HepG2 (cell line): ENCODE results near the gene ACAP1. TPM values are rescaled to one million over a fixed set of nuclear protein-coding genes. Genes with fewer than 3 reads are reported as not detected.

Experiments
- DMAP1 ChIP-seq: IDR thresholded peaks from 2 replicates; pipeline ENCODE4 v1.6.1; 2016
- DNMT1 ChIP-seq: sonication (generic); formaldehyde crosslinking; IDR thresholded peaks from 2 replicates; pipeline ENCODE4 v1.5.1; 2020; ENCODE audit warnings: mild to moderate bottlenecking, missing genetic modification reagents
- SYNCRIP ChIP-seq: fragments of 200-400 bp; formaldehyde crosslinking; IDR thresholded peaks from 2 replicates; pipeline ENCODE4 v1.6.1; 2018; ENCODE audit warnings: mild to moderate bottlenecking, low read depth, low read length; ENCODE audit not compliant: insufficient read depth
- ZIK1 ChIP-seq: sonication (generic); formaldehyde crosslinking; IDR thresholded peaks from 2 replicates; pipeline ENCODE4 v1.5.0; 2020; ENCODE audit warnings: mild to moderate bottlenecking, low read depth, missing genetic modification reagents, borderline replicate concordance
- ZNF20 ChIP-seq: sonication (generic); formaldehyde crosslinking; IDR thresholded peaks from 2 replicates; pipeline ENCODE4 v1.4.0; 2020; ENCODE audit warnings: mild to moderate bottlenecking, moderate library complexity, missing genetic modification reagents
- ZNF746 ChIP-seq: sonication (generic); formaldehyde crosslinking; IDR thresholded peaks from 2 replicates; pipeline ENCODE4 v1.8.0; 2022; ENCODE audit warnings: mild to moderate bottlenecking, missing genetic modification reagents
- ZNF788 ChIP-seq: sonication (generic); formaldehyde crosslinking; IDR thresholded peaks from 2 replicates; pipeline ENCODE4 v1.5.0; 2020; ENCODE audit warnings: mild to moderate bottlenecking, missing genetic modification reagents, borderline replicate concordance
- polyA plus RNA-seq, 8 experiments: library from polyadenylated mRNA; depleted of rRNA in 3 of 8; stranded (reverse) in 7 of 8; unstranded in 1 of 8; fragments of >200 nt; fragmentation: Illumina TruSeq in 4 of 8; extraction: Trizol in 4 of 8; gene quantifications; 2 replicates each; pipeline versions ENCODE4 v1.2.1 to v1.2.3, GENCODE V29; 2011 to 2016; ENCODE audit warnings: low read depth in 4 of 8, missing spikeins in 1 of 8, mixed read lengths in 1 of 8; ENCODE audit not compliant: insufficient read depth in 1 of 8
- total RNA-seq, 5 experiments: library from RNA; depleted of rRNA; stranded (reverse); fragments of >200 nt; fragmentation: Illumina TruSeq; extraction: Trizol; gene quantifications; 2 replicates each; pipeline ENCODE4 v1.2.3, GENCODE V29; 2016; ENCODE audit warnings: low read depth in 1 of 5
- TF ChIP-seq, protein P1 (sequence below): sonication (generic); formaldehyde crosslinking; IDR thresholded peaks from 2 replicates; pipeline ENCODE4 v1.4.0; 2020; ENCODE audit warnings: missing genetic modification reagents
- TF ChIP-seq, protein P2 (sequence below): sonication (generic); formaldehyde crosslinking; IDR thresholded peaks from 2 replicates; pipeline ENCODE4 v1.5.1; 2020; ENCODE audit warnings: missing genetic modification reagents, mild to moderate bottlenecking, borderline replicate concordance
- TF ChIP-seq, protein P3 (sequence below): IDR thresholded peaks from 2 replicates; pipeline ENCODE4 v1.6.1; 2016; ENCODE audit warnings: mild to moderate bottlenecking
- TF ChIP-seq, protein P4 (sequence below): conservative IDR thresholded peaks from 2 replicates; pipeline ENCODE4 v1.6.1; 2018; ENCODE audit warnings: missing genetic modification reagents

The ACAP1 gene
- total and polyA plus RNA-seq, 2 of the 13 experiments (the other 11 are each of a cell fraction or from before 2014, with no cell fraction given): 1.3 to 2.5 TPM

DNA sequence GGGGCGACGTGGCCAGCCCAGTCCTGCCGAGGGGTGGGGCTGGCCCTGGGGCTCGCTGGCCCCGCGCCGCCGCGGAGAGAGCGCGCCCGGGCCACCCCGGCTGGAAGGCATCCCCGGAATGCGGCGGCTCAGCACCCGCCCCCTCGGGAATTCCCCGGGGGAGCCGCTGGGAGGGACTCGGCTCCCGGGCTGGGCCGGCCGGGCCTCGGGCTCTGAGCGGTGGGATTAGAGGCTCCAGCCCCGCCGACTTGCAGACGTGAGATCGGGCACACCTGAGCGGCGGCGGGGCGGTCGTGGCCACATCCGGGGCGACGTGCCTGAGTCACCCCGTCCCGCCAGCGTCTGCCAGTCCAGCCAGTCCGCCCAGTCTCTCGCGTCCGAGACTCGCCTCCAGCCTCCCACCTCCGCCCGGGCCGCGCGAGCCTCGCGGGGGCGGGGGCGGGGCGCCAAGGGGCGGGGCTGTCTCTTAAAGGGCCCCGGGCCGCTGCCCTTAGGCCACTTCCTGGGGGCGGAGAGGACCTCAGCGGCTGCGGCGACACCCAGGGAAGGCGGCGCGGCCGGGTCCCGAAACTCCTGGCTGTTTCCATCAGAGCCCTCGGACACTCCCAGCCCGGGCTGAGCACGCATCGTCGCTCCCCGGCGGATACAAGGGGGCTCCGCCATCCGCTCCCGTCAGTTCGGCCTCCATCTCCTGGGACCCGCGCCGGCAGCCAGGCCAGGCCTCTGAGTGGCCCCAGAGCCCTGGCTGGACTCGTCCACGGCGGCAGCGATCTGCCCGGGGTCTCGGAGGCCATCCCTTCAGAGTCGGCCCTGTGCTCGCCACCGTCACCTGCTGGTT lies 15.6 kb downstream of the ACAP1 start, which contains the start of gene KCTD11 (continued):
- TF ChIP-seq, protein P1, sequence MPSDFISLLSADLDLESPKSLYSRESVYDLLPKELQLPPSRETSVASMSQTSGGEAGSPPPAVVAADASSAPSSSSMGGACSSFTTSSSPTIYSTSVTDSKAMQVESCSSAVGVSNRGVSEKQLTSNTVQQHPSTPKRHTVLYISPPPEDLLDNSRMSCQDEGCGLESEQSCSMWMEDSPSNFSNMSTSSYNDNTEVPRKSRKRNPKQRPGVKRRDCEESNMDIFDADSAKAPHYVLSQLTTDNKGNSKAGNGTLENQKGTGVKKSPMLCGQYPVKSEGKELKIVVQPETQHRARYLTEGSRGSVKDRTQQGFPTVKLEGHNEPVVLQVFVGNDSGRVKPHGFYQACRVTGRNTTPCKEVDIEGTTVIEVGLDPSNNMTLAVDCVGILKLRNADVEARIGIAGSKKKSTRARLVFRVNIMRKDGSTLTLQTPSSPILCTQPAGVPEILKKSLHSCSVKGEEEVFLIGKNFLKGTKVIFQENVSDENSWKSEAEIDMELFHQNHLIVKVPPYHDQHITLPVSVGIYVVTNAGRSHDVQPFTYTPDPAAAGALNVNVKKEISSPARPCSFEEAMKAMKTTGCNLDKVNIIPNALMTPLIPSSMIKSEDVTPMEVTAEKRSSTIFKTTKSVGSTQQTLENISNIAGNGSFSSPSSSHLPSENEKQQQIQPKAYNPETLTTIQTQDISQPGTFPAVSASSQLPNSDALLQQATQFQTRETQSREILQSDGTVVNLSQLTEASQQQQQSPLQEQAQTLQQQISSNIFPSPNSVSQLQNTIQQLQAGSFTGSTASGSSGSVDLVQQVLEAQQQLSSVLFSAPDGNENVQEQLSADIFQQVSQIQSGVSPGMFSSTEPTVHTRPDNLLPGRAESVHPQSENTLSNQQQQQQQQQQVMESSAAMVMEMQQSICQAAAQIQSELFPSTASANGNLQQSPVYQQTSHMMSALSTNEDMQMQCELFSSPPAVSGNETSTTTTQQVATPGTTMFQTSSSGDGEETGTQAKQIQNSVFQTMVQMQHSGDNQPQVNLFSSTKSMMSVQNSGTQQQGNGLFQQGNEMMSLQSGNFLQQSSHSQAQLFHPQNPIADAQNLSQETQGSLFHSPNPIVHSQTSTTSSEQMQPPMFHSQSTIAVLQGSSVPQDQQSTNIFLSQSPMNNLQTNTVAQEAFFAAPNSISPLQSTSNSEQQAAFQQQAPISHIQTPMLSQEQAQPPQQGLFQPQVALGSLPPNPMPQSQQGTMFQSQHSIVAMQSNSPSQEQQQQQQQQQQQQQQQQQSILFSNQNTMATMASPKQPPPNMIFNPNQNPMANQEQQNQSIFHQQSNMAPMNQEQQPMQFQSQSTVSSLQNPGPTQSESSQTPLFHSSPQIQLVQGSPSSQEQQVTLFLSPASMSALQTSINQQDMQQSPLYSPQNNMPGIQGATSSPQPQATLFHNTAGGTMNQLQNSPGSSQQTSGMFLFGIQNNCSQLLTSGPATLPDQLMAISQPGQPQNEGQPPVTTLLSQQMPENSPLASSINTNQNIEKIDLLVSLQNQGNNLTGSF: peak; percentile 13; the same call in 1 of the 2 replicates
- TF ChIP-seq DNMT1 (CRISPR knock-in tag) (0 out of 2 replicates have a peak, but pooled peaks have one; percentile 8), ZNF20 (peak; percentile 63; the same call in 1 of the 2 replicates), SYNCRIP (no peak), ZNF788 (peak; percentile 81; the same call in 1 of the 2 replicates), ZNF746 (peak; percentile 32), DMAP1 (CRISPR knock-in tag) (0 out of 2 replicates have a peak, but pooled peaks have one; percentile 20), ZIK1 (peak; percentile 64; the same call in 1 of the 2 replicates)
- TF ChIP-seq, protein P2, sequence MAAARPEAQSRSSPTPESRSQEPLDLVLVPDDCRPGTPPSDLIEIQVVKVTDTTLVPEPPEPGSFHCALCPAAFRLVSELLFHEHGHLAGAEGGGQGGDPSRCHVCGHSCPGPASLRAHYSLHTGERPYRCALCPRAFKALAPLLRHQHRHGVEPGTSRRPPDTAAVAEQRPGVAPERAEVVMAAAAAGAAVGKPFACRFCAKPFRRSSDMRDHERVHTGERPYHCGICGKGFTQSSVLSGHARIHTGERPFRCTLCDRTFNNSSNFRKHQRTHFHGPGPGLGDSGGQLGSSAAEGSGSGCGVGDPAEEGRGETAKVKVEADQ (CRISPR knock-in tag): peak; percentile 62; the same call in 1 of the 2 replicates
- TF ChIP-seq, protein P3, sequence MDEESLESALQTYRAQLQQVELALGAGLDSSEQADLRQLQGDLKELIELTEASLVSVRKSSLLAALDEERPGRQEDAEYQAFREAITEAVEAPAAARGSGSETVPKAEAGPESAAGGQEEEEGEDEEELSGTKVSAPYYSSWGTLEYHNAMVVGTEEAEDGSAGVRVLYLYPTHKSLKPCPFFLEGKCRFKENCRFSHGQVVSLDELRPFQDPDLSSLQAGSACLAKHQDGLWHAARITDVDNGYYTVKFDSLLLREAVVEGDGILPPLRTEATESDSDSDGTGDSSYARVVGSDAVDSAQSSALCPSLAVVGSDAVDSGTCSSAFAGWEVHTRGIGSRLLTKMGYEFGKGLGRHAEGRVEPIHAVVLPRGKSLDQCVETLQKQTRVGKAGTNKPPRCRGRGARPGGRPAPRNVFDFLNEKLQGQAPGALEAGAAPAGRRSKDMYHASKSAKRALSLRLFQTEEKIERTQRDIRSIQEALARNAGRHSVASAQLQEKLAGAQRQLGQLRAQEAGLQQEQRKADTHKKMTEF: peak; percentile 82
- TF ChIP-seq, protein P4, sequence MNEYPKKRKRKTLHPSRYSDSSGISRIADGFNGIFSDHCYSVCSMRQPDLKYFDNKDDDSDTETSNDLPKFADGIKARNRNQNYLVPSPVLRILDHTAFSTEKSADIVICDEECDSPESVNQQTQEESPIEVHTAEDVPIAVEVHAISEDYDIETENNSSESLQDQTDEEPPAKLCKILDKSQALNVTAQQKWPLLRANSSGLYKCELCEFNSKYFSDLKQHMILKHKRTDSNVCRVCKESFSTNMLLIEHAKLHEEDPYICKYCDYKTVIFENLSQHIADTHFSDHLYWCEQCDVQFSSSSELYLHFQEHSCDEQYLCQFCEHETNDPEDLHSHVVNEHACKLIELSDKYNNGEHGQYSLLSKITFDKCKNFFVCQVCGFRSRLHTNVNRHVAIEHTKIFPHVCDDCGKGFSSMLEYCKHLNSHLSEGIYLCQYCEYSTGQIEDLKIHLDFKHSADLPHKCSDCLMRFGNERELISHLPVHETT (CRISPR knock-in tag): peak; percentile 94
